Hippocampal formation (tissue), 2 donors: ENCODE data around the gene SPTY2D1.

ENCODE experiments used
- DNase-seq, 2 donors: peaks; one replicate each; lab custom pipeline; 2025; lab: John Stamatoyannopoulos, UW

The SPTY2D1 gene

GRCh38 chr11:18563090-18563730, 70.9 kb downstream of the SPTY2D1 start:
- no peak for DNase-seq
